HG02759 (cell line): ENCODE measurements around the gene TMEM91.

Experiments
- ATAC-seq: cut with Tn5 transposase; IDR thresholded peaks from one replicate; pipeline ENCODE4 v1.9.1; 2021; ENCODE audit warnings: mild to moderate bottlenecking, moderate library complexity; ENCODE audit not compliant: unreplicated experiment

TMEM91 gene

DNA sequence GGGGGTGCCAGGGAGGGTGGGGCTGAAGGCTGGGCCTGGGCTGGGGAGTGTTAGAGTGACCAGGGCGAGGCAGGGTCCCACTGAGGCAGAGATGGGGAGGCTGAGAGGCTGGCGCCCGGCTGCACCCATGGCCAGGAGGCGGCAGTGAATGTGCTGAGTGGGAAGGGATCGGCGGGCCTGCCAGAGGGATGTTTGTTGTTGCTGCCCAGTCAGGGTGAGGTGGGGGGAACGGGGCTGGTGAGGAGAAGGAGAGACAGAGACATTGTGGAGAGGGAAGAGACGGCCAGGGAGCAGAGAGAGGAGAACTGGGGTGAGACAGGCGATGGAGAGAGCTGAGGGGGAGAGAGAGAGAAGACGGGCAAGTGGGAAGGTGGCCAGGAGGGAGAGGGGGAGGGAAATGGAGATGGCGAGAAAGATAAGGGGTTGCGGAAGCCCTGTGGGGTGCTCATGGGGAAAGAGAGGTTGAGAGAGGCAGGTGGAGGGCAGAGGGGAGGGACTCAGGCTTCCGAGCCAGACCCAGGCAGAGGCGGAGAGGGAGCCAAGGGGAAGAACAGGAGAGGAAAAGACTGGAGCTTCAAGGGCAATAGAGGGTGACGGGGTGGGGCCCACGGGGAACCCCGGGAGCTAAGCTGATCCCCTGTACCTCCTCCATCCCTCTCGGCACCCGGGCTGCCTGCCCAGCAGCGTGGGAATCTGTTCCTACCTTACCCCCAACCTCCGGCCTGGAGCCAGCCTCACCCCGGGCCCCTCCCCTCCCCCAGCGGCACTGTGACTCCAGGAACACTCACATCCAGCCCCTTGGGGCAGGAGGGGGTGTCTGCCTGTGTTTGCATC is 51.5 kb downstream of the TMEM91 start:
- ATAC-seq, result no peak

DNA sequence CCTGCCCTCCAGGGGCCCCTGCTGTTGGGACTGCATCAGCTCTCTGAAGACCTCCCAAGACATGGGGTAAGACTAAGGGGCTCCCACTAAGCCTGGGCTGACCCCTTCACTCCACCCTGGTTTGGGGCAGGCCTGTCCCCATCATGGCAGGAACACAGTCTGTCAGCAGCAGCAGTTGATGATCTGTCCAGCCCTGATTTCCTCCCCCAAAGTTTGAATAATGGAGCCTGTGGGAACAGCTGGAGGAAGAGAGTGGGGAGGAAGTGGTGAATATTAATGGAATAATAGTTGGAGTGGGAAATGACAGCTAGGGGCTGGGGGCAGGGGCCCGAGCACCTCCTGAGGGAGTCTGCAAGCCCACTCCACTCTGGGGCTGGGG is 52.1 kb downstream of the TMEM91 start:
- ATAC-seq, result no peak

DNA sequence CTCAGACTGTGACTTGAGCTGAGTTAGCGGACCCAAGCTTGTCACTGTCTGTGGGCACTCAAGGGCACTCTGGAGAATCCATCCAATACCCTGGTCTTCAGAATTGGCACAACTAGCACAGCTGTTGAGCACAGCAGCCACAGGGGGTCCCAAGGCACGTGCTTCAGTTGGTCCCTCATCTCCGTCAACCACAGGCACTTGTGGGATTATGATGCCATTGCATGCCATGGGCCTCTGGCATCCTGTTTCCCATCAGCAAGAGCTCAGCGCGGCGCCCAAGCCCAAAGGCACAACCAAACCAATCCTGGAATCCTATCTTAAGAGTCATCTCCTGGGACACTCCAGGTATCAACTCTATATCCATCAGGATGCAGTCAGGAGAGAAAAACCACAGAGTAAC is 54.6 kb downstream of the TMEM91 start:
- no peak for ATAC-seq

DNA sequence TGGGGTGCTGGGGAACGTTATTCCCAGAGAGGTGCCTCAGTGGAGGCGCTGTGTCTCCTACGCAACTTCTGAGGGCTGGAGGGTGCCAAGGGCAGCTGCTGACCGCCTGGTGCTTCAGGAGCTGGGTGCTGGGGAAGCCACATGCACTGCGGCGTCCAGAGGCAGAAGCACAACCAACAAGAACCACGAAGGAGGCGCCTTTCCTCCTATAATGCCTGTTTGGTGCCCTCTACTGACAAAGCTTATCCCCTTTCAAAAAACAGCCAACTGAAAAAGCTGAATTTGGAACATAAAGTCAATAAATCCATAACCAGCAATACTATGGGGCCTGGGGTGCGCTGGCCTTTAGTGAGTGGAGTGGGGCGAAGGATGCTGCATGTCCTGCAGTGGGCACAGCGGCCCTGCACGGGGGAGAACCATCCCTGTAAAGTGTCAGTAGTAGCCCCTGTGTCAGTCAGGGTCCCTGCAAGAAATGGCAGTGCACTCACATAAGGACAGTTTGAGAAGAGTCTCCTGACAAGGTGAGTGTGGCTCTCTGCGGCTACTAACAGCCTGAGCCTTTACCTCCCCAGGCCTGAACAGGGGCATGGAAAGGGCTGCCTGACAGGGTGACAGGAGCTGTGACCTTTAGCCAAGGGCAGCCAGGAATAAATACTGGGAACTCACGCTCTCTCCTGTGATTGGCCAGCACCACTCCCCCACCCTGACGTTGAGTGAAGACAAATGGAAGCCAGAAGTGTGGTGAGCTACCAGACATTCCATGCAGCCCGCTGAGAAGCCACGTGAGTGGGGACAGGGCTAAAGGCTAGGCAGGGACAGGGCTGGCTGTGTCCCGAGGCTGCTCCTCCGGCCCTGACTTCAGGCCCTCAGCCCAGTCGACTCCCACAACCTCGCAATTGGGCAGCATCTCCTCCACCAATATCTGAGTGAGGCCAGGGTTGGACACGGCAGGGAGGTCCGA is 55.4 kb downstream of the TMEM91 start:
- no peak for ATAC-seq

DNA sequence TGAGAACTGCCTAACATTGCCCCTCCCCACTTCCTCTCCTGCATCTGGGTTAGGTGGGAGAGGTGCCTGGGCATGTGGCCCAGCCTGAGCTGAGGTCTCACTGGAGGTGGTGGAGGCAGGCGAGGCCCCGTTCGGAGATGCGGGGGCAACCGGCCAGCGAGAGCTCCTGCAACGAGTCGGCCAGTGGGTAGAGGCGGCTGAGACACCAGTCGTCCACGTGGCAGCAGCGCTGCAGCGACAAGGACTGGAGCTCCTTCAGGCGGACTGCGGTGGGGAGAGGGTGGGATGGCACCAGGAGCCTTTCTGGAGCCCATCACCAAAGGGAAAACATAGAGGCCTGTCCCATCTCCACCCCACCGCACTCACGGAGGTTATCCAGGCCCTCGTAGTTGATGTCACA is 56.8 kb downstream of the TMEM91 start:
- ATAC-seq, result no peak
